ENCODE results near the gene DNAJC7. TPM values are rescaled to one million over a fixed set of nuclear protein-coding genes. Genes with fewer than 3 reads are reported as not detected.

Gene DNAJC7
- total and polyA plus RNA-seq, 9 donors: 58.3 to 113 (median 97.7) TPM

Other genes starting within 250 kb of the DNAJC7 start
- 18.6 TPM for gene JUP, start 230.7 kb downstream of the DNAJC7 start, total RNA-seq
- gene JUP, start 230.7 kb downstream of the DNAJC7 start, polyA plus RNA-seq (ENCODE audit: insufficient read depth in 1 of 8, insufficient read length in 8 of 8, low replicate concordance in 1 of 8): 10 to 100 TPM; 27.6 to 65.2 (median 37.3) TPM
- gene P3H4, start 205.5 kb downstream of the DNAJC7 start, total RNA-seq: 39.7 TPM
- 10 to 100 TPM; 35.5 to 68.4 (median 47.0) TPM for gene P3H4, start 205.5 kb downstream of the DNAJC7 start, polyA plus RNA-seq (ENCODE audit: insufficient read depth in 1 of 8, insufficient read length in 8 of 8, low replicate concordance in 1 of 8)
- 141 TPM for gene FKBP10, start 204.4 kb downstream of the DNAJC7 start, total RNA-seq
- gene FKBP10, start 204.4 kb downstream of the DNAJC7 start, polyA plus RNA-seq (ENCODE audit: insufficient read depth in 1 of 8, insufficient read length in 8 of 8, low replicate concordance in 1 of 8): 100 to 1,000 TPM; 113 to 226 (median 154) TPM
- 54.8 TPM for gene NT5C3B, start 181.2 kb downstream of the DNAJC7 start, total RNA-seq
- gene NT5C3B, start 181.2 kb downstream of the DNAJC7 start, polyA plus RNA-seq (ENCODE audit: insufficient read depth in 1 of 8, insufficient read length in 8 of 8, low replicate concordance in 1 of 8): 10 to 100 TPM; 36.8 to 60.1 (median 47.9) TPM
- 0.09 TPM for gene KLHL10, start 179.6 kb downstream of the DNAJC7 start, total RNA-seq
- under 1 TPM in 7 of 8 donors, not detected in 1; 0.08 to 0.51 (median 0.23) TPM for gene KLHL10, start 179.6 kb downstream of the DNAJC7 start, polyA plus RNA-seq (ENCODE audit: insufficient read depth in 1 of 8, insufficient read length in 8 of 8, low replicate concordance in 1 of 8)
- gene KLHL11, start 152.0 kb downstream of the DNAJC7 start, total RNA-seq: 15.8 TPM
- gene KLHL11, start 152.0 kb downstream of the DNAJC7 start, polyA plus RNA-seq (ENCODE audit: insufficient read depth in 1 of 8, insufficient read length in 8 of 8, low replicate concordance in 1 of 8): 1 to 10 TPM; 3.2 to 6.3 (median 5.2) TPM
- gene ACLY, start 98.5 kb downstream of the DNAJC7 start, total RNA-seq: 39.6 TPM
- 10 to 100 TPM; 46.3 to 81.6 (median 60.5) TPM for gene ACLY, start 98.5 kb downstream of the DNAJC7 start, polyA plus RNA-seq (ENCODE audit: insufficient read depth in 1 of 8, insufficient read length in 8 of 8, low replicate concordance in 1 of 8)
- 0.44 TPM for gene ODAD4, start 86.8 kb downstream of the DNAJC7 start, total RNA-seq
- gene ODAD4, start 86.8 kb downstream of the DNAJC7 start, polyA plus RNA-seq (ENCODE audit: insufficient read depth in 1 of 8, insufficient read length in 8 of 8, low replicate concordance in 1 of 8): 1 to 10 TPM in 3 of 8 donors, under 1 TPM in 5; 0.71 to 1.9 (median 0.97) TPM
- 25.8 TPM for gene CNP, start 50.6 kb downstream of the DNAJC7 start, total RNA-seq
- gene CNP, start 50.6 kb downstream of the DNAJC7 start, polyA plus RNA-seq (ENCODE audit: insufficient read depth in 1 of 8, insufficient read length in 8 of 8, low replicate concordance in 1 of 8): 10 to 100 TPM; 38.8 to 77.5 (median 51.8) TPM
- gene NKIRAS2, start 2.7 kb upstream of the DNAJC7 start, total RNA-seq: 35.0 TPM
- 10 to 100 TPM; 36.7 to 55.8 (median 49.0) TPM for gene NKIRAS2, start 2.7 kb upstream of the DNAJC7 start, polyA plus RNA-seq (ENCODE audit: insufficient read depth in 1 of 8, insufficient read length in 8 of 8, low replicate concordance in 1 of 8)
- gene C17orf113, start 33.2 kb upstream of the DNAJC7 start, total RNA-seq: 1.5 TPM
- 1 to 10 TPM in 7 of 8 donors, under 1 TPM in 1; 0.93 to 1.8 (median 1.3) TPM for gene C17orf113, start 33.2 kb upstream of the DNAJC7 start, polyA plus RNA-seq (ENCODE audit: insufficient read depth in 1 of 8, insufficient read length in 8 of 8, low replicate concordance in 1 of 8)
- 2.8 TPM for gene ZNF385C, start 81.0 kb upstream of the DNAJC7 start, total RNA-seq
- gene ZNF385C, start 81.0 kb upstream of the DNAJC7 start, polyA plus RNA-seq (ENCODE audit: insufficient read depth in 1 of 8, insufficient read length in 8 of 8, low replicate concordance in 1 of 8): 10 to 100 TPM in 1 of 8 donors, 1 to 10 TPM in 7; 6.3 to 10.0 (median 7.7) TPM
- gene DHX58, start 95.3 kb upstream of the DNAJC7 start, total RNA-seq: 8.1 TPM
- 1 to 10 TPM; 4.2 to 6.6 (median 5.2) TPM for gene DHX58, start 95.3 kb upstream of the DNAJC7 start, polyA plus RNA-seq (ENCODE audit: insufficient read depth in 1 of 8, insufficient read length in 8 of 8, low replicate concordance in 1 of 8)
- gene KAT2A, start 103.9 kb upstream of the DNAJC7 start, total RNA-seq: 16.7 TPM
- gene KAT2A, start 103.9 kb upstream of the DNAJC7 start, polyA plus RNA-seq (ENCODE audit: insufficient read depth in 1 of 8, insufficient read length in 8 of 8, low replicate concordance in 1 of 8): 10 to 100 TPM; 37.5 to 62.0 (median 47.1) TPM
- 0.13 TPM for gene HSPB9, start 105.4 kb upstream of the DNAJC7 start, total RNA-seq
- under 1 TPM; 0.11 to 0.41 (median 0.21) TPM for gene HSPB9, start 105.4 kb upstream of the DNAJC7 start, polyA plus RNA-seq (ENCODE audit: insufficient read depth in 1 of 8, insufficient read length in 8 of 8, low replicate concordance in 1 of 8)
- 38.3 TPM for gene RAB5C, start 137.6 kb upstream of the DNAJC7 start, total RNA-seq
- 10 to 100 TPM; 63.0 to 90.4 (median 75.2) TPM for gene RAB5C, start 137.6 kb upstream of the DNAJC7 start, polyA plus RNA-seq (ENCODE audit: insufficient read depth in 1 of 8, insufficient read length in 8 of 8, low replicate concordance in 1 of 8)
- not detected for gene KCNH4, start 163.7 kb upstream of the DNAJC7 start, total RNA-seq
- gene KCNH4, start 163.7 kb upstream of the DNAJC7 start, polyA plus RNA-seq (ENCODE audit: insufficient read depth in 1 of 8, insufficient read length in 8 of 8, low replicate concordance in 1 of 8): under 1 TPM in 3 of 8 donors, not detected in 5; 0.04 to 0.05 (median 0.05) TPM
- 0.13 TPM for gene HCRT, start 168.0 kb upstream of the DNAJC7 start, total RNA-seq
- under 1 TPM; 0.33 to 0.94 (median 0.64) TPM for gene HCRT, start 168.0 kb upstream of the DNAJC7 start, polyA plus RNA-seq (ENCODE audit: insufficient read depth in 1 of 8, insufficient read length in 8 of 8, low replicate concordance in 1 of 8)
- gene GHDC, start 177.1 kb upstream of the DNAJC7 start, total RNA-seq: 9.3 TPM
- gene GHDC, start 177.1 kb upstream of the DNAJC7 start, polyA plus RNA-seq (ENCODE audit: insufficient read depth in 1 of 8, insufficient read length in 8 of 8, low replicate concordance in 1 of 8): 10 to 100 TPM in 5 of 8 donors, 1 to 10 TPM in 3; 8.2 to 15.8 (median 10.9) TPM